HG03521 (cell line): Measurements from ENCODE around the gene TRAF3IP1.
"Not testable (repeated sequence)": the region's sequence is repeated elsewhere in the genome, so short reads cannot be mapped to it uniquely, and the experiment has no call there.

ENCODE experiments used
- ATAC-seq: cut with Tn5 transposase; IDR thresholded peaks from one replicate; pipeline ENCODE4 v1.9.1; 2021; ENCODE audit warnings: mild to moderate bottlenecking, moderate library complexity; ENCODE audit not compliant: unreplicated experiment

The TRAF3IP1 gene

GRCh38 chr2:238405217-238405555 is 84.9 kb downstream of the TRAF3IP1 start:
- ATAC-seq: not testable (repeated sequence)

- no peak for ATAC-seq
These were observed 86.1 kb downstream of the TRAF3IP1 start for GRCh38 chr2:238406221-238406997.

- no peak for ATAC-seq
These were observed 86.6 kb downstream of the TRAF3IP1 start for GRCh38 chr2:238406998-238407285.

GRCh38 chr2:238407566-238407965 is 87.2 kb downstream of the TRAF3IP1 start:
- no peak for ATAC-seq

GRCh38 chr2:238408615-238409340 is 88.5 kb downstream of the TRAF3IP1 start:
- no peak for ATAC-seq

GRCh38 chr2:238409341-238410199 is 89.3 kb downstream of the TRAF3IP1 start:
- ATAC-seq: no peak

- ATAC-seq: no peak
These were observed 91.9 kb downstream of the TRAF3IP1 start for GRCh38 chr2:238412067-238412767.

GRCh38 chr2:238413368-238413767 is 93.0 kb downstream of the TRAF3IP1 start:
- no peak for ATAC-seq

GRCh38 chr2:238415036-238415764 is 94.9 kb downstream of the TRAF3IP1 start:
- no peak for ATAC-seq

- no peak for ATAC-seq
These were observed 95.6 kb downstream of the TRAF3IP1 start for GRCh38 chr2:238415893-238416292.

GRCh38 chr2:238418196-238418998 is 98.1 kb downstream of the TRAF3IP1 start:
- ATAC-seq: no peak

GRCh38 chr2:238418999-238419546 is 98.8 kb downstream of the TRAF3IP1 start:
- ATAC-seq: no peak

GRCh38 chr2:238420442-238420841 is 100.1 kb downstream of the TRAF3IP1 start:
- no peak for ATAC-seq

GRCh38 chr2:238420878-238421694 is 100.8 kb downstream of the TRAF3IP1 start:
- ATAC-seq: no peak

- no peak for ATAC-seq
These were observed 101.3 kb downstream of the TRAF3IP1 start for GRCh38 chr2:238421695-238422035.

- ATAC-seq: no peak
These were observed 102.0 kb downstream of the TRAF3IP1 start for GRCh38 chr2:238422285-238422684.

GRCh38 chr2:238422940-238423339 is 102.6 kb downstream of the TRAF3IP1 start:
- no peak for ATAC-seq

- no peak for ATAC-seq
These were observed 103.4 kb downstream of the TRAF3IP1 start for GRCh38 chr2:238423561-238424312.
